Activated T-cell treated with anti-CD3 and anti-CD28 coated beads, Interleukin-2, amount 50 U/mL, for 24 hours (primary cell): ENCODE data around the gene NACA2.
"Not testable (repeated sequence)": the region's sequence is repeated elsewhere in the genome, so short reads cannot be mapped to it uniquely, and the experiment has no call there.

Experiments used
- DNase-seq: peaks from one replicate; pipeline ENCODE4 v3.0.0-alpha.2; 2020
- H3K27ac Mint-ChIP-seq: 2 replicates; pipeline ENCODE4 v1.8.0; 2020; ENCODE audit warnings: mild to moderate bottlenecking, mixed read lengths
- H3K27me3 Mint-ChIP-seq: 2 replicates; pipeline ENCODE4 v1.8.0; 2020; ENCODE audit warnings: mixed read lengths
- H3K36me3 Mint-ChIP-seq: 2 replicates; pipeline ENCODE4 v1.8.0; 2020; ENCODE audit warnings: low read depth, mixed read lengths
- H3K4me1 Mint-ChIP-seq: 2 replicates; pipeline ENCODE4 v1.8.0; 2020; ENCODE audit warnings: low read depth, mixed read lengths
- H3K4me3 Mint-ChIP-seq: 2 replicates; pipeline ENCODE4 v1.8.0; 2020; ENCODE audit warnings: mild to moderate bottlenecking, moderate library complexity, mixed read lengths
- H3K9me3 Mint-ChIP-seq: 2 replicates; pipeline ENCODE4 v1.8.0; 2020; ENCODE audit warnings: mixed read lengths

NACA2 gene

DNA sequence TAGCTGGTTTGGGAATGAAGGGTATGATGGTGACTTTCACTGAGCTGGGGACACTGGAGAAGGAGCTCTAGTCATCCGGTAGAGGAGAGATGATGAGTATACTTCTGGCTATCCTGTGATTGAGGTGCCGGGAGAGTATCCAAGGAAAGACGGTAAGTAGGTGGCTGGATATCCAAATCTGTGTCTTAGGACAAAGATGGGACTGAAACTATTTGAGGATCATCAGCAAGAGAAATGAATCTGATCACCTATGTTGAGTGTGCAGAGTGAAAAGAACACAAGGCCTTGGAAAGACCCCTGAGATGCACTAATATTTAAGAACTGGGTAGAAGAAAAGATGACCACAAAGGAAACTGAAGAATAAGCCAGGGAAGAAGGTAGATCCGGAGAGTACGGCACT lies 1.0 kb downstream of the NACA2 start:
- Mint-ChIP-seq H3K27me3 (peaks cover 18% of the 10 kb centered on the region), H3K27ac (no peak overlapping the region), H3K4me3 (no peak overlapping the region), H3K9me3 (no peaks in the 10 kb centered on the region), H3K36me3 (no peaks in the 10 kb centered on the region), H3K4me1 (no peaks in the 10 kb centered on the region)
- no peak for DNase-seq

DNA sequence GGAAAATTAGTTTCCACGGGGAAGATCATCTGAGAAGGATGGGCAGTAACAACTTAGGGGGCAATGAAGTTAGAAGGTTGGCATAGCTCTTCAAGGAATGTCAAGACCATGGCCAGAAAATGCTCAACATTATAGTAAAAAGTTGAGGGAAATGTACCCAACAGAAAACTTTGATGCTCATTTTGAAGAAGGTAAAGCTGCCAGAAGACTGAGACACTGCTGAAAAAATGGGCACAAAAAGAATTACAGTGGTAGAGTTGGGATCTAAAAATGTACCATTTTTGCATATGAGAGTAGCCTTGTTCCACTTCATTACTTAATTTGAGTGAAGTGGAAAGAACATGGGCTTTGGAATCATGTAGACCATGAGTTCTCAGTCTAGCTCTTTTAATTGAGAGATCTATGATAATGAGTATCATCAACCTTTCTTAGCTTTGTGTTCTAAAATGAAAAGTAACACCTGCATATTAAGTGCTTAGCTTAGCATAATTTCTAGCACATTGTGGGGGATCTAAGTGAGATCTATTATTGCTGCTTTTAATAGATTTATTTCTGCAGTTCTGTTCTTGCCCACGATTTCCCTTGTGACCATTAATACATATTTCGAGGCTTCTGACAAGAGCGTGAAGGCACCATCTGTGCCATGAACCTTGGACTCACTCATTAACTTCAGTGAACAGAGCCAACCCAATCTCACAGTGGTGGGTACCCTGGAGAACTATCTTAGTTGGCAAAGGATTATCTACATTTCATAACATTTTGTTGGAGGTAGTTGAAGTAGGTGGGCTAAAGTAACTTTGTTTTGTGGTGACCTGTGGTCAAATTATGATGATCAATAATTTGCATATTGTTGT lies 3.0 kb downstream of the NACA2 start:
- Mint-ChIP-seq H3K36me3 (no peaks in the 10 kb centered on the region), H3K27ac (no peak overlapping the region), H3K9me3 (no peaks in the 10 kb centered on the region), H3K4me1 (no peaks in the 10 kb centered on the region), H3K27me3 (peaks cover 11% of the 10 kb centered on the region), H3K4me3 (no peak overlapping the region)
- no peak for DNase-seq

DNA sequence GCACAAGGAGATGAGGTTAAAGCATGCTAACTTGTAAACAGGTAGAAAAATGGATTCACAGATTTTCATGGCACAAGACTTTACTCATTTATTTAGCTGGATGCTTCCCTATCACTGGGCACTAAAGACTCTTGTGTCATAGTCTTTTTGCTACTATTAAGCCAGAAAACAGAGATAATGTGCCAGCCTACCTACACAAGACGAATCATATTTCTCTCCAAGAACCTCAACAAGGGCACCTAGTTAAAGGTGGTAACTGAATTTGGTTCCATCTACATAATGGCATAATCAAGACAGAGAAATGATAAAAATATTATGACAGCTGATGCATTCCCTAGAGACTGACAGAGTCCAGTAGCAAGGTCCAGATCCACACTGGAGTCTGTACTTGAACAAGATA lies 3.8 kb downstream of the NACA2 start:
- Mint-ChIP-seq H3K36me3 (no peaks in the 10 kb centered on the region), H3K9me3 (no peaks in the 10 kb centered on the region), H3K4me1 (no peaks in the 10 kb centered on the region), H3K4me3 (no peak overlapping the region), H3K27ac (no peak overlapping the region), H3K27me3 (peaks cover 10% of the 10 kb centered on the region)
- DNase-seq, result no peak

DNA sequence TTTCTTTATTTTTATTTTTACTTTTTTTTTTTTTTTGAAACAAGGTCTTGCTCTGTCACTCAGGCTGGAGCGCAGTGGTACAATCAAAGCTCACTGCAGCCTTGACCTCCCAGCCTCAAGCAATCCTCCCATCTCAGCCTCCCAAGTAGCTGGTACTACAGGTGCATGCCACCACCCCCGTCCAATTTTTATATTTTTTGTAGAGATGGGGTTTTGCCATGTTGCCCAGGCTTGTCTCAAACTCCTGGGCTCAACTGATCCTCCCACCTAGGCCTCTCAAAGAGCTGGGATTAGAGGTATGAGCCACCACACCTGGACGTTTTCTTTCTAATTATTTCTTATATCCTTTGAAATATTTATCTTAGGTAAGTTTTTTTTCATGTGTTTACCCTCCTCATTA lies 4.4 kb downstream of the NACA2 start:
- H3K36me3 Mint-ChIP-seq, H3K4me1 Mint-ChIP-seq, DNase-seq, H3K4me3 Mint-ChIP-seq, H3K27ac Mint-ChIP-seq, H3K9me3 Mint-ChIP-seq: not testable (repeated sequence)
- H3K27me3 Mint-ChIP-seq, result peaks cover 14% of the 10 kb centered on the region

- peaks cover 19% of the 10 kb centered on the region for H3K27me3 Mint-ChIP-seq
- no peaks in the 10 kb centered on the region for H3K4me1 Mint-ChIP-seq
- H3K27ac Mint-ChIP-seq, result no peak overlapping the region
These were observed 4.9 kb downstream of the NACA2 start for GRCh38 chr17:61586031-61586566.

GRCh38 chr17:61584866-61585265 lies 6.2 kb downstream of the NACA2 start:
- no peak overlapping the region for H3K4me3 Mint-ChIP-seq
- H3K9me3 Mint-ChIP-seq, result no peaks in the 10 kb centered on the region
- no peaks in the 10 kb centered on the region for H3K4me1 Mint-ChIP-seq
- H3K36me3 Mint-ChIP-seq, result no peaks in the 10 kb centered on the region
- no peak overlapping the region for H3K27ac Mint-ChIP-seq
- DNase-seq, result no peak
- H3K27me3 Mint-ChIP-seq, result peaks cover 26% of the 10 kb centered on the region

More at GRCh38 chr17:61586031-61586566, 4.9 kb downstream of the NACA2 start:
- Mint-ChIP-seq H3K36me3 (no peaks in the 10 kb centered on the region), H3K9me3 (no peaks in the 10 kb centered on the region), H3K4me3 (no peak overlapping the region)
- no peak for DNase-seq

GRCh38 chr17:61584266-61584665 lies 6.8 kb downstream of the NACA2 start:
- Mint-ChIP-seq H3K27ac (no peak overlapping the region), H3K36me3 (no peaks in the 10 kb centered on the region), H3K4me1 (no peaks in the 10 kb centered on the region), H3K27me3 (peaks cover 32% of the 10 kb centered on the region), H3K9me3 (no peaks in the 10 kb centered on the region), H3K4me3 (no peak overlapping the region)
- no peak for DNase-seq

- H3K27me3 Mint-ChIP-seq, result peaks cover 33% of the 10 kb centered on the region
- H3K27ac Mint-ChIP-seq, result no peak overlapping the region
- no peaks in the 10 kb centered on the region for H3K4me1 Mint-ChIP-seq
- H3K4me3 Mint-ChIP-seq, result no peak overlapping the region
- H3K9me3 Mint-ChIP-seq, result no peaks in the 10 kb centered on the region
- no peaks in the 10 kb centered on the region for H3K36me3 Mint-ChIP-seq
- DNase-seq, result no peak
These were observed 7.3 kb downstream of the NACA2 start for GRCh38 chr17:61583660-61584264.

GRCh38 chr17:61583242-61583641 lies 7.8 kb downstream of the NACA2 start:
- H3K4me3 Mint-ChIP-seq, result no peak overlapping the region
- no peaks in the 10 kb centered on the region for H3K36me3 Mint-ChIP-seq
- no peaks in the 10 kb centered on the region for H3K4me1 Mint-ChIP-seq
- peaks cover 32% of the 10 kb centered on the region for H3K27me3 Mint-ChIP-seq
- H3K27ac Mint-ChIP-seq, result no peak overlapping the region
- H3K9me3 Mint-ChIP-seq, result no peaks in the 10 kb centered on the region
- DNase-seq, result no peak

DNA sequence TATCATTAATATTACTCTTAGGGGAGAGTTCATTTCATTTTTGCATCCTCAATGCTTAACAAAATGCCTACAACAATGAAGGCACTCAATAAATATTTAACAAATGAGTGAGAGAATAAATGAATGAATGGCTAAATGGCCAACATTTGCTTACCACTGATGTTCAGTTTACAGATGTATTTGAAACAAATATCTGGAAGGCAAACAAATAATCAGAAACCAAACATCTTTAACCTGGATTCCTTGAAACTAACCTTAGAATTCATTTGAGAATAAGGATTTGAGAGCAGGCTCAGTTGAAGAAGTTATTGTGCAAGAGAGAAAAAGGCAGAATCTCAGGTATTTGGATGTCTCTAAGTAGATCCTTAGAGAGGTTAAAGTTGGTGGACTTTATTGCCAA lies 8.4 kb downstream of the NACA2 start:
- no peak for DNase-seq
- Mint-ChIP-seq H3K27me3 (peaks cover 27% of the 10 kb centered on the region), H3K9me3 (no peaks in the 10 kb centered on the region), H3K27ac (no peak overlapping the region), H3K4me3 (no peak overlapping the region), H3K4me1 (no peaks in the 10 kb centered on the region), H3K36me3 (no peaks in the 10 kb centered on the region)

GRCh38 chr17:61581611-61582349 lies 9.2 kb downstream of the NACA2 start:
- no peak for DNase-seq
- no peak overlapping the region for H3K27ac Mint-ChIP-seq
- H3K9me3 Mint-ChIP-seq, result no peaks in the 10 kb centered on the region
- no peaks in the 10 kb centered on the region for H3K4me1 Mint-ChIP-seq
- no peak overlapping the region for H3K4me3 Mint-ChIP-seq
- peaks cover 23% of the 10 kb centered on the region for H3K27me3 Mint-ChIP-seq
- H3K36me3 Mint-ChIP-seq, result no peaks in the 10 kb centered on the region

DNA sequence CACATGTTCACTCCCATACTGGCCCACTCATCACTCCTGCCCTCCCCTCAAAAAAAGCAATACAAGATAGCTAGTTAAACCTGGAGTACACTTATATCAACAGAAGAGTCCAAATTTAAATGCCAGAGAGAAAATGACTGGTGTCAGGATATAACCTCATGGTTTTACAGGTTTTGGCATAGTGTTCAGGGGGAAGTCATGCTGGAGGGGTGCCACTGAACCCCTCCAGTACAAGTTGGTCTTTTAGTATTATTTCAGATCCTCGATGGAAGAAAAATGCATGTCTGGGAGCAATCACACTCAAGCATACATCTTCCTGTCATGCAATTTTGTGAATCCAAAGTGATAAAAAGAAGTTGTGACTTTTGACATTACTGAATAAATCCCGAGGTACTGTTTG lies 10.5 kb downstream of the NACA2 start:
- Mint-ChIP-seq H3K36me3 (no peaks in the 10 kb centered on the region), H3K27me3 (peaks cover 25% of the 10 kb centered on the region), H3K27ac (no peak overlapping the region), H3K4me3 (no peak overlapping the region), H3K4me1 (peaks cover 2% of the 10 kb centered on the region), H3K9me3 (no peaks in the 10 kb centered on the region)
- no peak for DNase-seq

- Mint-ChIP-seq H3K27me3 (peaks cover 31% of the 10 kb centered on the region), H3K4me3 (no peak overlapping the region), H3K27ac (no peak overlapping the region), H3K4me1 (peaks cover 2% of the 10 kb centered on the region), H3K9me3 (no peaks in the 10 kb centered on the region), H3K36me3 (no peaks in the 10 kb centered on the region)
- DNase-seq, result no peak
These were observed 11.1 kb downstream of the NACA2 start for GRCh38 chr17:61579961-61580360.

DNA sequence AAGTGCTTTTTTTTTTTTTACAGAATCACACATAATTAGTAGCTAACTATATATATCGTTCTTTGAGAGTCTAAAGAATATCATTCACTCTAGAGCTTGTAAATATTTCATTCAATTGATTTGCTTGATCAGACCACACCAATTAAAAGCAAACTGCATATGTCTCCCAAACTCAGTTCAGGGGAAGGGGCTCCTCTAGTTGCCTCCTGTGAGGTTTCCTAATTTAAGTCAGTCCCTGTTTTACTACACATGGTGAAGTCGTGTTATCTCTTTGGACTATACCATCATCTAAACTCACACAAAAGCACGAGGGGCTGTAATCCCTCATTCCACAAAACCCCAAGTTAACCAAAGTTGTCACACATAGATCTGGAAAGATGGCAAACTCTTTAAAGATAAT lies 11.7 kb downstream of the NACA2 start:
- Mint-ChIP-seq H3K4me1 (peaks cover 2% of the 10 kb centered on the region), H3K27ac (no peak overlapping the region), H3K36me3 (no peaks in the 10 kb centered on the region), H3K9me3 (no peaks in the 10 kb centered on the region), H3K27me3 (peaks cover 33% of the 10 kb centered on the region), H3K4me3 (no peak overlapping the region)
- no peak for DNase-seq

- no peak overlapping the region for H3K4me3 Mint-ChIP-seq
- no peaks in the 10 kb centered on the region for H3K9me3 Mint-ChIP-seq
- peaks cover 2% of the 10 kb centered on the region for H3K4me1 Mint-ChIP-seq
- H3K27me3 Mint-ChIP-seq, result peaks cover 36% of the 10 kb centered on the region
- DNase-seq, result no peak
- H3K27ac Mint-ChIP-seq, result no peak overlapping the region
- H3K36me3 Mint-ChIP-seq, result no peaks in the 10 kb centered on the region
These were observed 12.4 kb downstream of the NACA2 start for GRCh38 chr17:61578645-61579044.
